Vagina (tissue), 2 donors: ENCODE results near the gene PCBP4. TPM values are rescaled to one million over a fixed set of nuclear protein-coding genes. Genes with fewer than 3 reads are reported as not detected.
"Not testable (repeated sequence)": the region's sequence is repeated elsewhere in the genome, so short reads cannot be mapped to it uniquely, and the experiment has no call there.

Experiments used
- DNase-seq, 2 donors: peaks; one replicate each; pipeline ENCODE4 v3.0.0-alpha.2; 2017; ENCODE audit errors: extremely low spot score in 2 of 2
- H3K27ac ChIP-seq: fragments of 200-600 bp; sonication (generic); one replicate; pipeline ENCODE4 v1.5.1; 2019
- H3K27me3 ChIP-seq: fragments of 200-600 bp; sonication (generic); one replicate; pipeline ENCODE4 v1.5.1; 2019
- H3K36me3 ChIP-seq, 2 donors: fragments of 200-600 bp; sonication (generic); one replicate each; pipeline ENCODE4 v1.5.1; 2017 to 2019
- H3K4me1 ChIP-seq: fragments of 200-600 bp; sonication (generic); one replicate; pipeline ENCODE4 v1.5.1; 2019
- H3K4me3 ChIP-seq, 2 donors: fragments of 200-600 bp; sonication (generic); 1 replicate in 1 of 2; 2 replicates in 1 of 2; pipeline ENCODE4 v1.5.1; 2016 to 2019
- H3K9me3 ChIP-seq: fragments of 200-600 bp; sonication (generic); one replicate; pipeline ENCODE4 v1.5.1; 2019
- POLR2A ChIP-seq, 2 donors: fragments of 450-650 bp; IDR thresholded peaks; one replicate each; pipeline ENCODE4 v1.6.1; 2017; ENCODE audit warnings: antibody characterized with exemption in 2 of 2, mild to moderate bottlenecking in 2 of 2, moderate library complexity in 2 of 2
- POLR2AphosphoS5 ChIP-seq, 2 donors: sonication (generic); formaldehyde crosslinking; IDR thresholded peaks; one replicate each; pipeline ENCODE4 v1.9.0; 2017; ENCODE audit warnings: antibody characterized with exemption in 2 of 2, mild to moderate bottlenecking in 2 of 2, low read depth in 1 of 2; ENCODE audit not compliant: insufficient read depth in 1 of 2
- intact Hi-C: fragments of 100-400 bp; cut with DNase I; formaldehyde crosslinking; loops from one replicate; pipeline ENCODE4 v1.15.1; 2023
- total RNA-seq: library from RNA; depleted of rRNA; stranded (reverse); fragments of >200 nt; gene quantifications from one replicate; pipeline ENCODE4 v1.2.3, GENCODE V29; 2016
- TF ChIP-seq, protein P1 (sequence below), 3 experiments: fragments of 450-650 bp in 2 of 3; fragments of 200-600 bp in 1 of 3; sonication (generic) in 1 of 3; IDR thresholded peaks; one replicate each; pipeline ENCODE4 v1.5.1; 2017 to 2019; ENCODE audit warnings: antibody characterized with exemption in 3 of 3, mild to moderate bottlenecking in 2 of 3, moderate library complexity in 2 of 3

Gene PCBP4
- total RNA-seq, 1 donor from 2014 or later: 36.6 TPM

DNA sequence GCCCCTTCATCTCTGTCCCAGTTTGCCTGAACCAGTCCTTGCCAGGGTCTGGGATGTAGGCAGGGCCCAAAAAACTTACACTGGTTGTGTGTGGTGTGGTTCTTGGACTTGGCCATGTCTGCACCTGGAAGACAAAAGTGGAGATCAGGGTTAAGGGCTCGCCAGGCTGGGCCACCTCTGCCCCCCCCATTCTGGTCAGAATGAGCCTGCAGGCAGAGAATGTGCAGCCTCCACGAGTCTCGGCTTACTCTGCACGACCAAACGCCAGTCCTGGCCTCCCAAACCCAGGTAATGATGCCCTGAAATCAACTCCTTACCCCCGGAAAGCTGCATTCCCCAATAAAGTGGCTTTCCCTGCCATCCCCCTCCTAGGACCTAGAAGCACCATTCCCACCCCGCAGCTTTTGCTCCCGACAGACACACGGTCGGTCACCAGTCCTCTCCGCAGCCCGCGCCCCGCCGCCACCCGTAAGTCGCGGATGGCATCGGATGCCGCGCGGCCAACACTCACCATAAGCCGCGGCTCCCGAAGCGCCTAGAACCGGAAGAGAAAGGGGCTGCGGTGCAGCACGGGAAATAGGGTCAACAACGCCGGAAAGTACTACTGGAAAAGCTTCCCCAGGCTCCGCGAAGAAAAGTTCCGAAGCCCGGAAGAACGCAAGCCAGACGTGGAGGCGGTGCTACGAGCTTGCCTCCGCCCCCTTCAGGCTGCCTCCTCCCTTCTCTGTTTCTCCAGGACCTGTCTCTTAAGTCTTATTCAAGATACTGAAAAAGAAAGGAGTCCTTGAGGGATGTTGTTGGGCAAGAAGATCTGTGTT, 28.3 kb upstream of the PCBP4 start, which contains the start of gene RPL29:
TSS of gene RPL29 (minus strand) at position 550 of the 818 bp plus-strand sequence. CDS start at position 116, 434 bp downstream.
- Histone ChIP-seq H3K27ac (peak within 1 kb of the TSS; percentile 89), H3K9me3 (no peaks in the 10 kb centered on the region), H3K27me3 (no peaks in the 10 kb centered on the region), H3K4me1 (peaks cover 28% of the 10 kb centered on the region), H3K36me3 (peaks cover 0 to 17% of the 10 kb centered on the region in 2 donors), H3K4me3 (peak within 1 kb of the TSS; percentile 77 to 85)
- peak in 1 of 2 donors; percentile 96 for DNase-seq
- intact Hi-C loops: no loop called here
- TF ChIP-seq, protein P1, sequence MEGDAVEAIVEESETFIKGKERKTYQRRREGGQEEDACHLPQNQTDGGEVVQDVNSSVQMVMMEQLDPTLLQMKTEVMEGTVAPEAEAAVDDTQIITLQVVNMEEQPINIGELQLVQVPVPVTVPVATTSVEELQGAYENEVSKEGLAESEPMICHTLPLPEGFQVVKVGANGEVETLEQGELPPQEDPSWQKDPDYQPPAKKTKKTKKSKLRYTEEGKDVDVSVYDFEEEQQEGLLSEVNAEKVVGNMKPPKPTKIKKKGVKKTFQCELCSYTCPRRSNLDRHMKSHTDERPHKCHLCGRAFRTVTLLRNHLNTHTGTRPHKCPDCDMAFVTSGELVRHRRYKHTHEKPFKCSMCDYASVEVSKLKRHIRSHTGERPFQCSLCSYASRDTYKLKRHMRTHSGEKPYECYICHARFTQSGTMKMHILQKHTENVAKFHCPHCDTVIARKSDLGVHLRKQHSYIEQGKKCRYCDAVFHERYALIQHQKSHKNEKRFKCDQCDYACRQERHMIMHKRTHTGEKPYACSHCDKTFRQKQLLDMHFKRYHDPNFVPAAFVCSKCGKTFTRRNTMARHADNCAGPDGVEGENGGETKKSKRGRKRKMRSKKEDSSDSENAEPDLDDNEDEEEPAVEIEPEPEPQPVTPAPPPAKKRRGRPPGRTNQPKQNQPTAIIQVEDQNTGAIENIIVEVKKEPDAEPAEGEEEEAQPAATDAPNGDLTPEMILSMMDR (IDR thresholded peaks at IDR 0.05): peak; percentile 8 to 55 (median 54)
- TF ChIP-seq POLR2A (IDR thresholded peaks at IDR 0.05): peak in 1 of 2 donors; percentile 51
- TF ChIP-seq POLR2AphosphoS5 (IDR thresholded peaks at IDR 0.05; ENCODE audit: insufficient read depth in 1 of 2, low read depth in 1 of 2): peak; percentile 96 to 99

DNA sequence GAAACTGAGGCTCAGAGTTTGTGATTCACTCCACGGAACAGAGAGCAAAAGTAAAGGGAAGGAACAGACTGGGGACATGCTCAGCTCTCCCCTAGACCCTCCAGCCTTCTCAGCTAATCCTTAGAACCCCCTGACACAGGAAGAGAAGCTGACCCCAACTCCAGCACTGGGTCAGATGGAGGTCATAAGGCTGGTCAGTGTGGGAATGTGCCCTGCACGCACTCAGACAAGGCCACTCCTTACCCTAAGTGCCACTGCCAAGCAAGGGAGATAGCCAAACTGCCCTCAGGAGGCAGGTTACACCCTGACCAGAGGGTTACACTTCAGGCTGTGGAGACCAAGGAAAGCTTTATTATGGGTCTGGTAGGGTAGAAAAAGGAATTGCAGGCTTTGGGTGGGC, 27.3 kb upstream of the PCBP4 start:
- Histone ChIP-seq H3K27ac (peak overlapping the region; percentile 89), H3K4me3 (peak overlapping the region; percentile 77 to 85), H3K27me3 (no peaks in the 10 kb centered on the region), H3K9me3 (no peaks in the 10 kb centered on the region), H3K4me1 (peaks cover 28% of the 10 kb centered on the region), H3K36me3 (peaks cover 0 to 17% of the 10 kb centered on the region in 2 donors)
- intact Hi-C loops: no loop called here
- no peak for DNase-seq
- TF ChIP-seq POLR2AphosphoS5 (IDR thresholded peaks at IDR 0.05; ENCODE audit: insufficient read depth in 1 of 2, low read depth in 1 of 2): no peak
- TF ChIP-seq, protein P1 (IDR thresholded peaks at IDR 0.05): no peak
- TF ChIP-seq POLR2A (IDR thresholded peaks at IDR 0.05): no peak

DNA sequence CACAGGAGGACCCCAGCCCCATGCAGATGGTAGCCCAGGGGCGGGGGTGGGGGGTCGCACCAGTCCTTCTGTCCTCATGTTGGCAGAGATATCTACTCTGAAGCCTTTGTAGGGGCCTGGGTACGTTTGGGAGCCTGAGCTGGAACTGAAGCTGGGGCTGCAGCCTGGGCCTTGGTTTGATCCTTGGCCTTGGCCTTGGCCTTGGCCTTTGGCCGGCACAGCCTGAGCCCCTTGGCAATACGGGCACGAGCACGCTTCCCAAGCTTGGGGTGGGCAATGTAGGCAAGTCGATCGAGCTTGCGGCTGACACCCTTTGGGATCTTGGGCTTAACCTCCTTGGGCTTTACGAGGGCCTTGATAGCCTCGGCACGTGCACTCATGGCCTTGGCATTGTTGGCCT, 26.4 kb upstream of the PCBP4 start:
- H3K36me3 ChIP-seq: peaks cover 0 to 17% of the 10 kb centered on the region in 2 donors
- DNase-seq, H3K27me3 ChIP-seq, H3K27ac ChIP-seq, H3K9me3 ChIP-seq, intact Hi-C loops, H3K4me3 ChIP-seq: not testable (repeated sequence)
- H3K4me1 ChIP-seq: peaks cover 28% of the 10 kb centered on the region

DNA sequence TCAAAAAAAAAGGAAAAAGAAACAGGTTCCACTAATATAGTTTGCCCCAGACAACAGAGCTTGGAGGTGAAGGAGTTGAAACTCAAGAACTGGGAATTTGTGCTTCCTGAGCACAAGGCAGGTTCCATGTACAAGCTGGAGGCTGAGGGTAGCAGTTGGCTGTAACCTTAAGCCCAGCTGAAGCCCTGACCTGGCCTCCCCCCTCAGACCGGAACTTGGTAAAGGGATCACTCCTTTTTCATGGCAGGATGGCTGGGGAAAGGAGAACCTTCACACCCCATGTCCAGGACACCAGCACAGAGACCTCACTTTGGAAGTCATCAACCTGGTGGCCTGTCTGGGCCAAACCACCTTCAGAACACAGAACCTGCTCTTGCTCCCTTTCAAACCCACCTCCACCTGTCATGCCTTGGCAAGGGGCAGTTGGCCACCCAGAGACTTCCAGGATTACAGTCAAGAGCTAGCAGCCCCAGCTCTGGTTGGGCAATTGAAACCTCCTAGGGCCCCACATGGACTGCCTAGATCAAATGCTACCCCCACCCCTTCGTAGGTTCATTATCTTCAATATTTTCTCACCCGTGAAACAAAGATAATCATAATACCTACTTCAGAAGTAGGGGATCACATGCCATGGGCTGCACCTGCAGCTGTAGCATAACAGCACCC, 24.9 kb upstream of the PCBP4 start:
- Histone ChIP-seq H3K27ac (no peak overlapping the region), H3K4me3 (no peak overlapping the region), H3K36me3 (peaks cover 0 to 17% of the 10 kb centered on the region in 2 donors), H3K9me3 (no peaks in the 10 kb centered on the region), H3K4me1 (peaks cover 28% of the 10 kb centered on the region), H3K27me3 (no peaks in the 10 kb centered on the region)
- TF ChIP-seq POLR2AphosphoS5 (IDR thresholded peaks at IDR 0.05; ENCODE audit: insufficient read depth in 1 of 2, low read depth in 1 of 2): no peak
- TF ChIP-seq, protein P1 (IDR thresholded peaks at IDR 0.05): no peak
- TF ChIP-seq POLR2A (IDR thresholded peaks at IDR 0.05): no peak
- intact Hi-C loops: no loop called here
- no peak for DNase-seq

DNA sequence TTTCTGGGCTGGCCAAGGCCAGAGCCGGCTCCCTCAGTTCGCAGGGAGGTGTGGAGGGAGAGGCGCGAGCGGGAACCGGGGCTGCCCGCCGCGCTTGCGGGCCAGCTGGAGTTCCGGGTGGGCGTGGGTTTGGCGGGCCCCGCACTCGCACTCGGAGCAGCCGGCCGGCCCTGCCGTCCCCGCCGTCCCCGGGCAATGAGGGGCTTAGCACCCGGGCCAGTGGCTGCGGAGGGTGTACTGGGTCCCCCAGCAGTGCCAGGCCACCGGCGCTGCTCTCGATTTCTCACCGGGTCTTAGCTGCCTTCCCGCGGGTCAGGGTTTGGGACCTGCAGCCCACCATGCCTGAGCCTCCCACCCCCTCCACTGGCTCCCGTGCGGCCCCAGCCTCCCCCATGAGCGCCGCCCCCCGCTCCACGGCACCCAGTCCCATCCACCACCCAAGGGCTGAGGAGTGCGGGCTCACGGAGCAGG, 23.3 kb upstream of the PCBP4 start:
- peaks cover 28% of the 10 kb centered on the region for H3K4me1 ChIP-seq

More for the DNA sequence above, 23.3 kb upstream of the PCBP4 start:
- intact Hi-C loops, H3K27me3 ChIP-seq, H3K9me3 ChIP-seq, H3K27ac ChIP-seq, DNase-seq, H3K4me3 ChIP-seq: not testable (repeated sequence)
- H3K36me3 ChIP-seq: peaks cover 0 to 17% of the 10 kb centered on the region in 2 donors
